ENCODE results near the gene LRRC10B.

Gene LRRC10B

GRCh38 chr11:61510166-61510919, 1.8 kb downstream of the LRRC10B start:
- Histone ChIP-seq H3K4me3 (ENCODE audit: low read length in 2 of 2) (peak overlapping the region; percentile 46 to 74), H3K36me3 (ENCODE audit: control insufficient read depth in 2 of 2, insufficient read depth in 2 of 2, low read length in 2 of 2) (no peaks in the 10 kb centered on the region), H3K27me3 (ENCODE audit: control insufficient read depth in 1 of 2, insufficient read depth in 2 of 2, low read length in 2 of 2) (peaks cover 0 to 2% of the 10 kb centered on the region in 2 donors), H3K9me3 (ENCODE audit: control insufficient read depth in 2 of 2, low read length in 2 of 2) (no peaks in the 10 kb centered on the region), H3K4me1 (ENCODE audit: control insufficient read depth, insufficient read depth, low read length) (peaks cover 53% of the 10 kb centered on the region), H3K9ac (ENCODE audit: low read length in 2 of 2) (peak overlapping the region; percentile 68 to 86), H3K27ac (ENCODE audit: low read length) (peak overlapping the region; percentile 99)

- Histone ChIP-seq H3K9ac (ENCODE audit: low read length in 2 of 2) (peak overlapping the region; percentile 68 to 86), H3K36me3 (ENCODE audit: control insufficient read depth in 2 of 2, insufficient read depth in 2 of 2, low read length in 2 of 2) (no peaks in the 10 kb centered on the region), H3K9me3 (ENCODE audit: control insufficient read depth in 2 of 2, low read length in 2 of 2) (no peaks in the 10 kb centered on the region), H3K27ac (ENCODE audit: low read length) (peak overlapping the region; percentile 99), H3K4me1 (ENCODE audit: control insufficient read depth, insufficient read depth, low read length) (peaks cover 53% of the 10 kb centered on the region), H3K27me3 (ENCODE audit: control insufficient read depth in 1 of 2, insufficient read depth in 2 of 2, low read length in 2 of 2) (peaks cover 0 to 2% of the 10 kb centered on the region in 2 donors), H3K4me3 (ENCODE audit: low read length in 2 of 2) (peak overlapping the region; percentile 46 to 74)
Measured at GRCh38 chr11:61510974-61511373, 2.4 kb downstream of the LRRC10B start.

GRCh38 chr11:61511383-61511782, 2.8 kb downstream of the LRRC10B start:
- H3K27ac ChIP-seq (ENCODE audit: low read length): peak overlapping the region; percentile 99
- H3K27me3 ChIP-seq (ENCODE audit: control insufficient read depth in 1 of 2, insufficient read depth in 2 of 2, low read length in 2 of 2): peaks cover 0 to 2% of the 10 kb centered on the region in 2 donors

GRCh38 chr11:61512435-61512834, 3.9 kb downstream of the LRRC10B start:
- Histone ChIP-seq H3K27me3 (ENCODE audit: control insufficient read depth in 1 of 2, insufficient read depth in 2 of 2, low read length in 2 of 2) (peaks cover 0 to 2% of the 10 kb centered on the region in 2 donors), H3K4me3 (ENCODE audit: low read length in 2 of 2) (no peak overlapping the region), H3K4me1 (ENCODE audit: control insufficient read depth, insufficient read depth, low read length) (peaks cover 66% of the 10 kb centered on the region), H3K36me3 (ENCODE audit: control insufficient read depth in 2 of 2, insufficient read depth in 2 of 2, low read length in 2 of 2) (no peaks in the 10 kb centered on the region), H3K9me3 (ENCODE audit: control insufficient read depth in 2 of 2, low read length in 2 of 2) (no peaks in the 10 kb centered on the region), H3K9ac (ENCODE audit: low read length in 2 of 2) (no peak overlapping the region), H3K27ac (ENCODE audit: low read length) (peak overlapping the region; percentile 99)

More at GRCh38 chr11:61511383-61511782, 2.8 kb downstream of the LRRC10B start:
- Histone ChIP-seq H3K4me3 (ENCODE audit: low read length in 2 of 2) (peak overlapping the region in 1 of 2 donors; percentile 8), H3K4me1 (ENCODE audit: control insufficient read depth, insufficient read depth, low read length) (peaks cover 56% of the 10 kb centered on the region), H3K9me3 (ENCODE audit: control insufficient read depth in 2 of 2, low read length in 2 of 2) (no peaks in the 10 kb centered on the region), H3K36me3 (ENCODE audit: control insufficient read depth in 2 of 2, insufficient read depth in 2 of 2, low read length in 2 of 2) (no peaks in the 10 kb centered on the region), H3K9ac (ENCODE audit: low read length in 2 of 2) (peak overlapping the region; percentile 68 to 86)

GRCh38 chr11:61513143-61513765, 4.7 kb downstream of the LRRC10B start:
- H3K27ac ChIP-seq (ENCODE audit: low read length): peak overlapping the region; percentile 99

DNA sequence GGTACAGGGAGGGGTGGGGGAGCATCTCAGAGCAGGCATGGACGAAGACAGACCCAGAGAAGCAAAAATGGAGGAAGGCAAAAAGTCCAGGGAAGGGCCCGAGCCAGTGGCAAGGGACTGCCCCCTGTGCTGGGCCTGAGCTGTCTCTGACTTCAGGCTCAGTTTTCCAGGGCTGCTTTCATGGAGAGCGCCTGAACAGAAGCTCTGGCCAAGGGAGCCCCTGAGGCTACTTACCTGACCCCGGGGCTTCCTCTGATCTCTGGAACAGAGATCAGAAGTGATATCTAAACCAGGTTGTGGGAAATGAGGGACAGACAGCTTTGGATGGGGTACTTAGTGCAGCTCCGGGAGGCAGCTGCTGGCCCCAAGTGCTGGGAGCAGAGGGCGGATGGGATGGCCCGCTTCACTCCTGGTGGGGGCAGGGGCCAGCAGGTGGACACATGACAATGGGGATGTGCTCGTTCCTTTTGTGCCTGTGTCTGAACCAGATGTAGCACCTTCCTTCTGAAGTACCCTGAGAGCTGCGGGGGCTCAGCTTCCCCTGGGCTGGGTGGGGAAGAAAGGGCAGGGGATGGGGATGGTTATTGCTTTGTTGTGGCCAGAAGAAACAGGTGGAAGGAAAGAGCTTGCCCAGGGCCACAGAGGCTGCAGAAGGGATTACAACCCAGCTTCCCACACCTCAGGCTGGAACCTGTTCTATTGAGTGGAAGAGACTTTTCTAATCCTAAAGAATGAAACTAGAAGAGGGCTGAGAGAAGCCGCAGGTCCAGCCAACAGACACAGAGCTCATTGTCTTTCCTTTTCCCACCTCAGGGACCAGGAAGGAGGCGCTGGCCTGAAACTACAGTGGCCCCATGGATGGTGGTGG, 5.7 kb downstream of the LRRC10B start:
- H3K9ac ChIP-seq (ENCODE audit: low read length in 2 of 2): peak overlapping the region; percentile 28 to 36
- peak overlapping the region; percentile 99 for H3K27ac ChIP-seq (ENCODE audit: low read length)
- no peaks in the 10 kb centered on the region for H3K9me3 ChIP-seq (ENCODE audit: control insufficient read depth in 2 of 2, low read length in 2 of 2)
- no peaks in the 10 kb centered on the region for H3K27me3 ChIP-seq (ENCODE audit: control insufficient read depth in 1 of 2, insufficient read depth in 2 of 2, low read length in 2 of 2)
- no peaks in the 10 kb centered on the region for H3K36me3 ChIP-seq (ENCODE audit: control insufficient read depth in 2 of 2, insufficient read depth in 2 of 2, low read length in 2 of 2)
- H3K4me1 ChIP-seq (ENCODE audit: control insufficient read depth, insufficient read depth, low read length): peaks cover 53% of the 10 kb centered on the region
- H3K4me3 ChIP-seq (ENCODE audit: low read length in 2 of 2): no peak overlapping the region

More at GRCh38 chr11:61513143-61513765, 4.7 kb downstream of the LRRC10B start:
- H3K4me3 ChIP-seq (ENCODE audit: low read length in 2 of 2): no peak overlapping the region
- H3K36me3 ChIP-seq (ENCODE audit: control insufficient read depth in 2 of 2, insufficient read depth in 2 of 2, low read length in 2 of 2): no peaks in the 10 kb centered on the region
- H3K4me1 ChIP-seq (ENCODE audit: control insufficient read depth, insufficient read depth, low read length): peaks cover 58% of the 10 kb centered on the region
- no peak overlapping the region for H3K9ac ChIP-seq (ENCODE audit: low read length in 2 of 2)
- no peaks in the 10 kb centered on the region for H3K9me3 ChIP-seq (ENCODE audit: control insufficient read depth in 2 of 2, low read length in 2 of 2)
- H3K27me3 ChIP-seq (ENCODE audit: control insufficient read depth in 1 of 2, insufficient read depth in 2 of 2, low read length in 2 of 2): no peaks in the 10 kb centered on the region

GRCh38 chr11:61515686-61516085, 7.1 kb downstream of the LRRC10B start:
- Histone ChIP-seq H3K27ac (ENCODE audit: low read length) (peak overlapping the region; percentile 79), H3K9ac (ENCODE audit: low read length in 2 of 2) (no peak overlapping the region), H3K27me3 (ENCODE audit: control insufficient read depth in 1 of 2, insufficient read depth in 2 of 2, low read length in 2 of 2) (no peaks in the 10 kb centered on the region)

GRCh38 chr11:61516191-61516590, 7.6 kb downstream of the LRRC10B start:
- Histone ChIP-seq H3K27ac (ENCODE audit: low read length) (peak overlapping the region; percentile 79), H3K4me3 (ENCODE audit: low read length in 2 of 2) (peak overlapping the region in 1 of 2 donors; percentile 55), H3K27me3 (ENCODE audit: control insufficient read depth in 1 of 2, insufficient read depth in 2 of 2, low read length in 2 of 2) (no peaks in the 10 kb centered on the region), H3K9ac (ENCODE audit: low read length in 2 of 2) (peak overlapping the region; percentile 36 to 42), H3K9me3 (ENCODE audit: control insufficient read depth in 2 of 2, low read length in 2 of 2) (no peaks in the 10 kb centered on the region), H3K36me3 (ENCODE audit: control insufficient read depth in 2 of 2, insufficient read depth in 2 of 2, low read length in 2 of 2) (no peaks in the 10 kb centered on the region), H3K4me1 (ENCODE audit: control insufficient read depth, insufficient read depth, low read length) (peaks cover 34% of the 10 kb centered on the region)

More at GRCh38 chr11:61515686-61516085, 7.1 kb downstream of the LRRC10B start:
- Histone ChIP-seq H3K4me3 (ENCODE audit: low read length in 2 of 2) (no peak overlapping the region), H3K36me3 (ENCODE audit: control insufficient read depth in 2 of 2, insufficient read depth in 2 of 2, low read length in 2 of 2) (no peaks in the 10 kb centered on the region), H3K4me1 (ENCODE audit: control insufficient read depth, insufficient read depth, low read length) (peaks cover 39% of the 10 kb centered on the region), H3K9me3 (ENCODE audit: control insufficient read depth in 2 of 2, low read length in 2 of 2) (no peaks in the 10 kb centered on the region)

GRCh38 chr11:61516675-61517572, 8.4 kb downstream of the LRRC10B start:
- peak overlapping the region; percentile 79 for H3K27ac ChIP-seq (ENCODE audit: low read length)
- H3K27me3 ChIP-seq (ENCODE audit: control insufficient read depth in 1 of 2, insufficient read depth in 2 of 2, low read length in 2 of 2): no peaks in the 10 kb centered on the region
- peak overlapping the region; percentile 36 to 42 for H3K9ac ChIP-seq (ENCODE audit: low read length in 2 of 2)
- no peaks in the 10 kb centered on the region for H3K9me3 ChIP-seq (ENCODE audit: control insufficient read depth in 2 of 2, low read length in 2 of 2)
- peak overlapping the region; percentile 29 to 55 for H3K4me3 ChIP-seq (ENCODE audit: low read length in 2 of 2)
- peaks cover 30% of the 10 kb centered on the region for H3K4me1 ChIP-seq (ENCODE audit: control insufficient read depth, insufficient read depth, low read length)
- no peaks in the 10 kb centered on the region for H3K36me3 ChIP-seq (ENCODE audit: control insufficient read depth in 2 of 2, insufficient read depth in 2 of 2, low read length in 2 of 2)

All from stomach smooth muscle (tissue), 2 donors.